GM20000 (cell line): ENCODE results near the gene ATRN.

Experiments
- DNase-seq: peaks from one replicate; pipeline ENCODE4 v3.0.0; 2012; ENCODE audit warnings: low spot score
- CTCF ChIP-seq: IDR thresholded peaks from 2 replicates; pipeline ENCODE4 v1.5.1; 2012; ENCODE audit warnings: mild to moderate bottlenecking, control low read depth; ENCODE audit errors: extremely low read depth, missing control alignments

The ATRN gene

GRCh38 chr20:3433744-3434143 is 37.1 kb upstream of the ATRN start:
- no peak for TF ChIP-seq CTCF
- DNase-seq: no peak

GRCh38 chr20:3434232-3434631 is 36.6 kb upstream of the ATRN start:
- no peak for DNase-seq
- TF ChIP-seq CTCF: no peak

GRCh38 chr20:3436864-3437574 is 33.8 kb upstream of the ATRN start:
- no peak for TF ChIP-seq CTCF
- DNase-seq: no peak

GRCh38 chr20:3446779-3447178 is 24.0 kb upstream of the ATRN start:
- TF ChIP-seq CTCF: no peak
- no peak for DNase-seq

GRCh38 chr20:3447321-3447720 is 23.5 kb upstream of the ATRN start:
- DNase-seq: no peak
- TF ChIP-seq CTCF: no peak

GRCh38 chr20:3449319-3449718 is 21.5 kb upstream of the ATRN start:
- TF ChIP-seq CTCF: no peak
- no peak for DNase-seq

- TF ChIP-seq CTCF: no peak
- DNase-seq: no peak
These were observed 18.7 kb upstream of the ATRN start for GRCh38 chr20:3452136-3452535.
